Measurements from ENCODE around the gene R3HCC1L. TPM values are rescaled to one million over a fixed set of nuclear protein-coding genes. Genes with fewer than 3 reads are reported as not detected.

The R3HCC1L gene
- total RNA-seq, 2 experiments from 2014 or later, result 13.2 to 13.3 TPM

- Mint-ChIP-seq H3K36me3 (no peaks in the 10 kb centered on the region), H3K4me3 (no peak overlapping the region), H3K4me1 (ENCODE audit: low read depth) (no peaks in the 10 kb centered on the region), H3K27me3 (peaks cover 10% of the 10 kb centered on the region), H3K9me3 (peaks cover 6% of the 10 kb centered on the region), H3K27ac (no peak overlapping the region)
- intact Hi-C loops (cut with micrococcal nuclease), result no loop called here
- no peak for DNase-seq
- POLR2A ChIA-PET, result no interaction called here
- CTCF ChIA-PET, result no interaction called here
Measured at GRCh38 chr10:98276311-98276710, 141.9 kb downstream of the R3HCC1L start.

- no peak for DNase-seq
- peaks cover 16% of the 10 kb centered on the region for H3K9me3 Mint-ChIP-seq
- no peaks in the 10 kb centered on the region for H3K4me1 Mint-ChIP-seq (ENCODE audit: low read depth)
- no peaks in the 10 kb centered on the region for H3K36me3 Mint-ChIP-seq
- no peak overlapping the region for H3K4me3 Mint-ChIP-seq
- H3K27ac Mint-ChIP-seq, result no peak overlapping the region
- intact Hi-C loops (cut with micrococcal nuclease), result no loop called here
- ChIA-PET CTCF (no interaction called here), POLR2A (no interaction called here)
- peaks cover 17% of the 10 kb centered on the region for H3K27me3 Mint-ChIP-seq
Measured at GRCh38 chr10:98285416-98285815, 151.0 kb downstream of the R3HCC1L start.

- no peaks in the 10 kb centered on the region for H3K36me3 Mint-ChIP-seq
Measured at GRCh38 chr10:98286419-98286818, 152.0 kb downstream of the R3HCC1L start.

GRCh38 chr10:98287321-98287720 lies 152.9 kb downstream of the R3HCC1L start:
- POLR2A ChIA-PET, result no interaction called here

More at GRCh38 chr10:98286419-98286818, 152.0 kb downstream of the R3HCC1L start:
- H3K4me1 Mint-ChIP-seq (ENCODE audit: low read depth), result no peaks in the 10 kb centered on the region
- H3K27ac Mint-ChIP-seq, result no peak overlapping the region
- no peak overlapping the region for H3K4me3 Mint-ChIP-seq
- intact Hi-C loops (cut with micrococcal nuclease), result no loop called here
- H3K9me3 Mint-ChIP-seq, result peaks cover 9% of the 10 kb centered on the region
- ChIA-PET POLR2A (no interaction called here), CTCF (interaction anchor here (0.7 kb wide), 1 partner anchor 19 kb away, joined by 3 read pairs; no protein-coding TSS in a partner anchor)
- H3K27me3 Mint-ChIP-seq, result peaks cover 14% of the 10 kb centered on the region
- DNase-seq, result no peak

GRCh38 chr10:98289802-98290209 lies 155.3 kb downstream of the R3HCC1L start:
- H3K9me3 Mint-ChIP-seq, result no peaks in the 10 kb centered on the region
- H3K36me3 Mint-ChIP-seq, result no peaks in the 10 kb centered on the region
- no peaks in the 10 kb centered on the region for H3K4me1 Mint-ChIP-seq (ENCODE audit: low read depth)
- H3K27ac Mint-ChIP-seq, result no peak overlapping the region
- H3K4me3 Mint-ChIP-seq, result no peak overlapping the region
- ChIA-PET POLR2A (no interaction called here), CTCF (no interaction called here)
- intact Hi-C loops (cut with micrococcal nuclease), result no loop called here
- H3K27me3 Mint-ChIP-seq, result peaks cover 9% of the 10 kb centered on the region
- no peak for DNase-seq

More at GRCh38 chr10:98287321-98287720, 152.9 kb downstream of the R3HCC1L start:
- Mint-ChIP-seq H3K36me3 (no peaks in the 10 kb centered on the region), H3K9me3 (no peaks in the 10 kb centered on the region), H3K4me1 (ENCODE audit: low read depth) (no peaks in the 10 kb centered on the region), H3K27me3 (peaks cover 11% of the 10 kb centered on the region), H3K4me3 (no peak overlapping the region), H3K27ac (no peak overlapping the region)
- intact Hi-C loops (cut with micrococcal nuclease), result no loop called here
- no peak for DNase-seq
- CTCF ChIA-PET, result no interaction called here

- no peak for DNase-seq
- CTCF ChIA-PET, result interaction anchor here (1.0 to 1.4 kb wide), 2 partner anchors 16 to 133 kb away, joined by 3 read pairs; no protein-coding TSS in a partner anchor
Measured at GRCh38 chr10:98292971-98293370, 158.5 kb downstream of the R3HCC1L start.

GRCh38 chr10:98293550-98294269 lies 159.3 kb downstream of the R3HCC1L start:
- no peak for DNase-seq
- Mint-ChIP-seq H3K27ac (no peak overlapping the region), H3K36me3 (no peaks in the 10 kb centered on the region), H3K9me3 (no peaks in the 10 kb centered on the region), H3K27me3 (peaks cover 14% of the 10 kb centered on the region), H3K4me3 (no peak overlapping the region), H3K4me1 (ENCODE audit: low read depth) (no peaks in the 10 kb centered on the region)
- CTCF ChIA-PET, result no interaction called here
- POLR2A ChIA-PET, result no interaction called here
- intact Hi-C loops (cut with micrococcal nuclease), result no loop called here

More at GRCh38 chr10:98292971-98293370, 158.5 kb downstream of the R3HCC1L start:
- POLR2A ChIA-PET, result no interaction called here
- no peaks in the 10 kb centered on the region for H3K36me3 Mint-ChIP-seq
- no peak overlapping the region for H3K27ac Mint-ChIP-seq
- H3K9me3 Mint-ChIP-seq, result no peaks in the 10 kb centered on the region
- intact Hi-C loops (cut with micrococcal nuclease), result no loop called here
- H3K4me3 Mint-ChIP-seq, result no peak overlapping the region
- H3K4me1 Mint-ChIP-seq (ENCODE audit: low read depth), result no peaks in the 10 kb centered on the region
- H3K27me3 Mint-ChIP-seq, result peaks cover 12% of the 10 kb centered on the region

GRCh38 chr10:98294270-98294627 lies 159.8 kb downstream of the R3HCC1L start:
- DNase-seq, result no peak
- H3K27ac Mint-ChIP-seq, result no peak overlapping the region
- POLR2A ChIA-PET, result interaction anchor here (0.6 kb wide), 1 partner anchor 12 kb away, joined by 3 read pairs; no protein-coding TSS in a partner anchor
- H3K4me1 Mint-ChIP-seq (ENCODE audit: low read depth), result no peaks in the 10 kb centered on the region
- H3K4me3 Mint-ChIP-seq, result no peak overlapping the region
- no peaks in the 10 kb centered on the region for H3K9me3 Mint-ChIP-seq
- CTCF ChIA-PET, result no interaction called here
- peaks cover 15% of the 10 kb centered on the region for H3K27me3 Mint-ChIP-seq
- no peaks in the 10 kb centered on the region for H3K36me3 Mint-ChIP-seq
- intact Hi-C loops (cut with micrococcal nuclease), result no loop called here

Other genes with a start within 250 kb of the R3HCC1L start
- not detected for gene CRTAC1, start 104.0 kb upstream of the R3HCC1L start, total RNA-seq
- gene LOXL4, start 133.5 kb downstream of the R3HCC1L start, total RNA-seq, result not detected

Measured in activated CD4-positive, alpha-beta memory T cell treated with anti-CD3 and anti-CD28 coated beads for 36 hours (primary cell).